HEK293 (cell line): Measurements from ENCODE around the gene IGDCC3.
A peak's percentile ranks its signal among the peaks of the same experiment; 100 is the strongest.

Source experiments
- GFI1B ChIP-seq: fragments of 450-650 bp; formaldehyde crosslinking; IDR thresholded peaks from 2 replicates; pipeline ENCODE4 v1.5.1; 2016; ENCODE audit warnings: missing biosample characterization, missing genetic modification characterization
- GLI2 ChIP-seq: fragments of 450-650 bp; formaldehyde crosslinking; IDR thresholded peaks from 2 replicates; pipeline ENCODE4; 2017; ENCODE audit warnings: missing biosample characterization, missing genetic modification characterization, low read depth, borderline replicate concordance
- KLF8 ChIP-seq: fragments of 450-650 bp; formaldehyde crosslinking; IDR thresholded peaks from 2 replicates; pipeline ENCODE4 v1.5.1; 2016; ENCODE audit warnings: missing biosample characterization, missing genetic modification characterization
- REPIN1 ChIP-seq: fragments of 450-650 bp; formaldehyde crosslinking; IDR thresholded peaks from 2 replicates; pipeline ENCODE4 v1.5.1; 2017; ENCODE audit warnings: missing biosample characterization, missing genetic modification characterization, low read depth
- YY1 ChIP-seq: fragments of 450-650 bp; formaldehyde crosslinking; IDR thresholded peaks from 2 replicates; pipeline ENCODE4 v1.5.1; 2018; ENCODE audit warnings: missing biosample characterization, missing genetic modification characterization
- ZBTB48 ChIP-seq: fragments of 450-650 bp; formaldehyde crosslinking; IDR thresholded peaks from 2 replicates; pipeline ENCODE4 v1.5.1; 2016; ENCODE audit warnings: missing biosample characterization, missing genetic modification characterization
- ZNF112 ChIP-seq: fragments of 450-650 bp; formaldehyde crosslinking; IDR thresholded peaks from 2 replicates; pipeline ENCODE4 v1.5.0; 2017; ENCODE audit warnings: missing biosample characterization, missing genetic modification characterization
- ZNF155 ChIP-seq: fragments of 450-650 bp; formaldehyde crosslinking; IDR thresholded peaks from 2 replicates; pipeline ENCODE4 v1.5.1; 2016; ENCODE audit warnings: missing biosample characterization, missing genetic modification characterization
- ZNF202 ChIP-seq: fragments of 450-650 bp; formaldehyde crosslinking; IDR thresholded peaks from 2 replicates; pipeline ENCODE4 v1.5.1; 2016; ENCODE audit warnings: missing biosample characterization, missing genetic modification characterization, borderline replicate concordance
- ZNF211 ChIP-seq: fragments of 450-650 bp; formaldehyde crosslinking; IDR thresholded peaks from 2 replicates; pipeline ENCODE4 v1.5.1; 2016; ENCODE audit warnings: low read depth, missing biosample characterization, missing genetic modification characterization
- ZNF274 ChIP-seq, 2 experiments: fragments of 200-500 bp in 1 of 2; fragments of 450-650 bp in 1 of 2; sonication (Bioruptor generic) in 1 of 2; formaldehyde crosslinking in 1 of 2; IDR thresholded peaks; 2 replicates each; pipeline versions ENCODE4 v1.5.1 to v1.6.1; 2014 to 2016; ENCODE audit warnings: borderline replicate concordance in 1 of 2, inconsistent platforms in 1 of 2, low read length in 1 of 2, missing biosample characterization in 1 of 2, missing genetic modification characterization in 1 of 2
- ZNF280D ChIP-seq: fragments of 450-650 bp; formaldehyde crosslinking; IDR thresholded peaks from 2 replicates; pipeline ENCODE4 v1.5.1; 2016; ENCODE audit warnings: missing biosample characterization, missing genetic modification characterization
- ZNF354C ChIP-seq: fragments of 450-650 bp; formaldehyde crosslinking; IDR thresholded peaks from 2 replicates; pipeline ENCODE4 v1.5.1; 2016; ENCODE audit warnings: missing biosample characterization, missing genetic modification characterization, low read depth, borderline replicate concordance
- ZNF391 ChIP-seq: fragments of 450-650 bp; formaldehyde crosslinking; IDR thresholded peaks from 2 replicates; pipeline ENCODE4 v1.5.1; 2016; ENCODE audit warnings: low read depth, missing biosample characterization, missing genetic modification characterization, borderline replicate concordance
- ZNF404 ChIP-seq: fragments of 450-650 bp; formaldehyde crosslinking; IDR thresholded peaks from 2 replicates; pipeline ENCODE4 v1.5.1; 2017; ENCODE audit warnings: missing biosample characterization, missing genetic modification characterization
- ZNF488 ChIP-seq: fragments of 450-650 bp; formaldehyde crosslinking; IDR thresholded peaks from 2 replicates; pipeline ENCODE4 v1.5.1; 2016; ENCODE audit warnings: missing biosample characterization, missing genetic modification characterization
- ZNF510 ChIP-seq: fragments of 450-650 bp; formaldehyde crosslinking; IDR thresholded peaks from 2 replicates; pipeline ENCODE4 v1.5.1; 2018; ENCODE audit warnings: mild to moderate bottlenecking, missing genetic modification characterization, missing biosample characterization; ENCODE audit not compliant: insufficient replicate concordance
- ZNF580 ChIP-seq: fragments of 450-650 bp; formaldehyde crosslinking; IDR thresholded peaks from 2 replicates; pipeline ENCODE4 v1.5.1; 2016; ENCODE audit warnings: missing biosample characterization, missing genetic modification characterization
- ZNF768 ChIP-seq: fragments of 450-650 bp; formaldehyde crosslinking; IDR thresholded peaks from 2 replicates; pipeline ENCODE4 v1.5.1; 2018; ENCODE audit warnings: missing biosample characterization, mild to moderate bottlenecking, missing genetic modification characterization
- ZNF830 ChIP-seq: fragments of 450-650 bp; IDR thresholded peaks from 2 replicates; pipeline ENCODE4 v1.5.0; 2018; ENCODE audit warnings: missing biosample characterization, missing genetic modification characterization, low read depth, mild to moderate bottlenecking, moderate library complexity
- ZSCAN16 ChIP-seq: fragments of 450-650 bp; formaldehyde crosslinking; IDR thresholded peaks from 2 replicates; pipeline ENCODE4 v1.5.1; 2016; ENCODE audit warnings: missing biosample characterization, missing genetic modification characterization
- ZSCAN18 ChIP-seq: fragments of 450-650 bp; formaldehyde crosslinking; IDR thresholded peaks from 2 replicates; pipeline ENCODE4 v1.5.1; 2016; ENCODE audit warnings: missing biosample characterization, missing genetic modification characterization
- TF ChIP-seq, protein P1 (sequence below): fragments of 450-650 bp; formaldehyde crosslinking; IDR thresholded peaks from 2 replicates; pipeline ENCODE4 v1.5.1; 2016; ENCODE audit warnings: missing biosample characterization, missing genetic modification characterization
- TF ChIP-seq, protein P2 (sequence below): fragments of 450-650 bp; formaldehyde crosslinking; IDR thresholded peaks from 2 replicates; pipeline ENCODE4 v1.5.1; 2016; ENCODE audit warnings: missing biosample characterization, missing genetic modification characterization

The IGDCC3 gene

DNA sequence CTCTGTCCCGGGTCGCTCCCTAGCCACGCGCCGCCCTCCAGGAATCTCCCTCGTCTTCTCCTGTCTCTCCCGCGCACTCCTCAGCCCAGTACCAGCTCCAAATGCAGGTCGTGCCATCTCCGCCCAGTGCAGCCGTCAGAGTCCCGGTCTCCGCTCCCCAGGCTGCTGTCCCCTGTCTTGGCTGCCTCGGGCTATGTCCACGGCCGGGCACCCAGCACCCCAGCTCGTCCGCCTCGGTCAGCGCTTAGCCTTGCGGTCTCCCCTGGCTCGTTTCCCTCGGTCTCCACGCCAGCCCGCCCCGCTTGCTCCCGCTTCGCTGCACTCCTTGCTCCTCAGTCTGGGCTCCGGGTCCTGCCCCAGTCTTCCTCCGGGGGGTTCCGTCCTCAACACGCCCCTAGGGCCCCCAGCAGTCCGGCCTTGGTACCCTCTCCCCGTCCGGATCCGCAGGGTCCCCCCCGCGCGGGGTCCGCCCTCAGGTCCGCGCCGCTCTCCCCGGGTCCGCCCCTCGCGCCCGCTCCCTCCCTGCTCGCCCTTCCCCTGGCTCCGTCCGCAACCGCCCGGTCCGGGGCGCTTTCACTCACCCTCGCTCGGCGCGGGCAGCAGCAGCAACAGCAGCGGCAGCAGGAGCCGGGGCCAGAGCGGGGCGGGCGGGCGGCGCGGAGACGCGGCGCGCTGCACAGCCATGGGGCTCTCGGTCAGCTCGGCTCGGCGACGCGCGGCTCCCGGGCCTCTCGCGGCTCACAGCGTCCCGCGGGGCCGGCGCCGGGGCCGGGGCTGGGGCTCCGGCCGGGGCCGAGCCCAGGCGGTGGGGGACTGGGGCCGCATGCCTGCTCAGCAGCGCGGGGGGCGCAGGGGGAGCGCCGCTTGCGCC is 462 bp downstream of the IGDCC3 start (continued):
- TF ChIP-seq ZNF274 (IDR thresholded peaks at IDR 0.05; ENCODE audit: low read length) (no peak), ZNF274 (tag by site-specific recombination; IDR thresholded peaks at IDR 0.05; ENCODE audit: borderline replicate concordance) (no peak), ZNF830 (tag by site-specific recombination) (no peak), ZNF354C (tag by site-specific recombination) (no peak), ZNF155 (no peak), ZBTB48 (tag by site-specific recombination) (peak; percentile 75; the same call in 1 of the 2 replicates), KLF8 (peak; percentile 91), GLI2 (tag by site-specific recombination) (no peak), ZNF510 (no peak), ZNF280D (tag by site-specific recombination) (no peak; the same call in 1 of the 2 replicates), ZNF202 (no peak), ZNF391 (tag by site-specific recombination) (no peak), ZSCAN18 (tag by site-specific recombination) (no peak), REPIN1 (0 out of 2 replicates have a peak, but pooled peaks have one; percentile 0), GFI1B (tag by site-specific recombination) (no peak), ZNF112 (tag by site-specific recombination) (no peak), ZNF488 (tag by site-specific recombination) (no peak), ZNF211 (tag by site-specific recombination) (no peak), ZNF580 (no peak), YY1 (tag by site-specific recombination) (no peak), ZSCAN16 (tag by site-specific recombination) (0 out of 2 replicates have a peak, but pooled peaks have one; percentile 14), ZNF768 (tag by site-specific recombination) (no peak; the same call in 1 of the 2 replicates), ZNF404 (tag by site-specific recombination) (no peak)
- TF ChIP-seq, protein P1, sequence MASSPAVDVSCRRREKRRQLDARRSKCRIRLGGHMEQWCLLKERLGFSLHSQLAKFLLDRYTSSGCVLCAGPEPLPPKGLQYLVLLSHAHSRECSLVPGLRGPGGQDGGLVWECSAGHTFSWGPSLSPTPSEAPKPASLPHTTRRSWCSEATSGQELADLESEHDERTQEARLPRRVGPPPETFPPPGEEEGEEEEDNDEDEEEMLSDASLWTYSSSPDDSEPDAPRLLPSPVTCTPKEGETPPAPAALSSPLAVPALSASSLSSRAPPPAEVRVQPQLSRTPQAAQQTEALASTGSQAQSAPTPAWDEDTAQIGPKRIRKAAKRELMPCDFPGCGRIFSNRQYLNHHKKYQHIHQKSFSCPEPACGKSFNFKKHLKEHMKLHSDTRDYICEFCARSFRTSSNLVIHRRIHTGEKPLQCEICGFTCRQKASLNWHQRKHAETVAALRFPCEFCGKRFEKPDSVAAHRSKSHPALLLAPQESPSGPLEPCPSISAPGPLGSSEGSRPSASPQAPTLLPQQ (tag by site-specific recombination), result 0 out of 2 replicates have a peak, but pooled peaks have one; percentile 27
- TF ChIP-seq, protein P2, sequence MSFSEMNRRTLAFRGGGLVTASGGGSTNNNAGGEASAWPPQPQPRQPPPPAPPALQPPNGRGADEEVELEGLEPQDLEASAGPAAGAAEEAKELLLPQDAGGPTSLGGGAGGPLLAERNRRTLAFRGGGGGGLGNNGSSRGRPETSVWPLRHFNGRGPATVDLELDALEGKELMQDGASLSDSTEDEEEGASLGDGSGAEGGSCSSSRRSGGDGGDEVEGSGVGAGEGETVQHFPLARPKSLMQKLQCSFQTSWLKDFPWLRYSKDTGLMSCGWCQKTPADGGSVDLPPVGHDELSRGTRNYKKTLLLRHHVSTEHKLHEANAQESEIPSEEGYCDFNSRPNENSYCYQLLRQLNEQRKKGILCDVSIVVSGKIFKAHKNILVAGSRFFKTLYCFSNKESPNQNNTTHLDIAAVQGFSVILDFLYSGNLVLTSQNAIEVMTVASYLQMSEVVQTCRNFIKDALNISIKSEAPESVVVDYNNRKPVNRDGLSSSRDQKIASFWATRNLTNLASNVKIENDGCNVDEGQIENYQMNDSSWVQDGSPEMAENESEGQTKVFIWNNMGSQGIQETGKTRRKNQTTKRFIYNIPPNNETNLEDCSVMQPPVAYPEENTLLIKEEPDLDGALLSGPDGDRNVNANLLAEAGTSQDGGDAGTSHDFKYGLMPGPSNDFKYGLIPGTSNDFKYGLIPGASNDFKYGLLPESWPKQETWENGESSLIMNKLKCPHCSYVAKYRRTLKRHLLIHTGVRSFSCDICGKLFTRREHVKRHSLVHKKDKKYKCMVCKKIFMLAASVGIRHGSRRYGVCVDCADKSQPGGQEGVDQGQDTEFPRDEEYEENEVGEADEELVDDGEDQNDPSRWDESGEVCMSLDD (tag by site-specific recombination), result peak; percentile 26; the same call in 1 of the 2 replicates
